ENCODE measurements around the gene DNM2.
"Not testable (repeated sequence)": the region's sequence is repeated elsewhere in the genome, so short reads cannot be mapped to it uniquely, and the experiment has no call there.

The DNM2 gene

DNA sequence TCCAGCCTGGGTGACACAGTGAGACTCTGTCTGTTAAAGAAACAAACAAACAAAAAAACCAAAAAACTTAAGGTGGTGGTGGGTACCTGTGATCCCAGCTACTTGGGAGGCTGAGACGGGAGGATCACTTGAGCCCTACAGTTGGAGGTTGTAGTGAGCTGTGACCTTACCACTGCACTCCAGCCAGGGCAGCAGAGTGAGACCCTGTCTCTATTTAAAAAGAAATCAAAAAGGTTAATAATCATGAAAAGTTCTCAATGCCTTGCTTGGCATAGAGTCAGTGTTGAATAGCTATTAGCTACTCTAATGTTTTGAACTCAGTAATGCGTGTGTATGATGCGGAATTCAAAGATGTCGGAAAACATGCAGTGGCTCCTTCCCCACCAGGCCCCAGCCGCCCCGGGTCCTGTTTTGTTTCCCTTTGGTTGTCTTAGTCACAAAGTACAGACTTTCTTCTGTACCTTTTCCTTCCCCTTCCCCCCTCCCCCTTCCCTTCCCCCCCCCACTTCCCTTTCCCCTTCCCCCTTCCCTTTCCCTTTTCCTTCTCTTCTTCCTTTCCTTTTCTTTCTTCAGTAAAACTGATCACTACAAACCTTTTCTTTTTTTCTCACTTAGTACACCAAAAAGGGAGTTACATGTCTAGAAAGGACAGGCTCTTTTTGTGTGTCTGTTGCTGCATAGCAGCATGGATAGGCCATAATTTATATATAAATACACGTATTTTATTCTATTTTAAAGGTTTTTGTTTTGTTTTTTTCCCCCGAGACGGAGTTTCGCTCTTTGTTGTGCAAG is 35.2 kb downstream of the DNM2 start:
- DNase-seq = no peak

DNA sequence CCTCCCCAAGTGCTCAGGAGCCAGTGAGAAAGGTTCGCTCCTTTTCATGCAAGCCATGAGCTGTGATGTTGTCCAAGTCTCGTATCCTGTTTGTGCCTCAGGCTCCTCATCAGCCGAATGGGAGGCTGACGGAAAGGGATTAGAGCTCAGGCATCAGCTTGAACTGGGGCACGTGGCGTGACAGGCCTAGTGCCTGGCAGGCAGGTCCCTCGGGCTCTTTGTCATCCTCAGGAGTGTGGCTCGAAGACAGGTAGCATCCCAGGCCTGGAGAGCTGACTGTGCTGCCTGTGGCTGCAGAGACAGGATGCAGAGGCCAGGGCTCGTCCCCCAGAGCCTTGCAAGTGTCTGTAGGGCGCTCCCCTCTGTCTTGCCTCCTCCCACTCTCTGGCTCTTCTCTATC is 38.5 kb downstream of the DNM2 start:
- no peak for DNase-seq

DNA sequence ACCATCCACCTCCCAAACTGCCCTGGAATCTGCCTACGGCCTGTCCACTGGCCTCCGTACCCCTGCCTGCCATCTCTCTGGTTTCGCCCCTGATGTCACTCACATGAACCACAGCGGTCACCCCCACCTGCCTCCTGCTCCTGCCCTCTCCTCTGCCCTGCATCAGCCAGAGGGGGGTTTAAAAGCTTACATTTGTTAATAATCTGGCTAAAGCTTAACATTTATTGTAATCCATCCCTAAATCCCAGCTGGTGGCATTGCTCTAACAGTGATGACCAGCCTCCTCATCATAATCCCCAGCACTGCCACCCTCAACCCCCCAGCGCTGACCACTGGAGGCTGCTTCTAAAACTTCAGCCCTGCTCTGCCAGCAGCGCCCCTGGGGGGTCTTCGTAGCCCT is 38.9 kb downstream of the DNM2 start:
- DNase-seq = no peak

DNA sequence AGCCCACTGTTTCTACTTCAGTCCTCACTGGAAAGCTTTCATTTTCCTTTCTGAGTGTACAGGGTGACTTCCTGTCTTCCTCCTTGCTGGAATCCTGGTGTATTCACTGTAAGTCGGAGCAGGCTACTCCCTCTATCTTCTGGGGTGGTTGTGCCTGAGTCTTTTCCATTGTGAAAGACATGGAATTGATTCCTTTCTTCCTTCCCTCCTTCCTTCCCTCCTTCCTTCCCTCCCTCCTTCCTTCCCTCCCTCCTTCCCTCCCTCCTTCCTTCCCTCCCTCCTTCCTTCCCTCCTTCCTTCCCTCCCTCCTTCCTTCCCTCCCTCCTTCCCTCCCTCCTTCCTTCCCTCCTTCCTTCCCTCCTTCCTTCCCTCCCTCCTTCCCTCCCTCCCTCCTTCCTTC is 40.2 kb downstream of the DNM2 start:
- DNase-seq = not testable (repeated sequence)

DNA sequence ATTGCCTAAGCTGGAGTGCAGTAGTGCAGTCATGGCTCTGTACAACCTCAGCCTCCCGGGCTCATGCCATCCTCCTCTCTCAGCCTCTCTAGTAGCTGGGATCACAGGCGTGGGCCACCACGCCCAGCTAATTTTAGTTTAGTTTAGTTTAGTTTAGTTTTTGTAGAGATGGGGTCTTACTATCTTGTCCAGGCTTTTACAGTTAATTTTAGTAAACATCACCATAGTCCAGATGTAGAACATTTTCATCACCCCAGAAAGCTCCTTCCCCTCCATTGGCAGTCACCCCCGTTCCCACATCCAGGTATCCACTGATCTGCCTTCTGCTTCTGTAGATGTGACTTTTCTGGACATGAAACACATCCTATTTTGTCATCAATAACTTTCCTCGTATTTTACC is 41.1 kb downstream of the DNM2 start:
- no peak for DNase-seq

- DNase-seq = peak in 3 of 5 experiments; percentile 14 to 37 (median 14)
Measured at GRCh38 chr19:10760273-10760944, 42.5 kb downstream of the DNM2 start.

GRCh38 chr19:10761443-10762250 is 43.8 kb downstream of the DNM2 start:
- no peak for DNase-seq

DNA sequence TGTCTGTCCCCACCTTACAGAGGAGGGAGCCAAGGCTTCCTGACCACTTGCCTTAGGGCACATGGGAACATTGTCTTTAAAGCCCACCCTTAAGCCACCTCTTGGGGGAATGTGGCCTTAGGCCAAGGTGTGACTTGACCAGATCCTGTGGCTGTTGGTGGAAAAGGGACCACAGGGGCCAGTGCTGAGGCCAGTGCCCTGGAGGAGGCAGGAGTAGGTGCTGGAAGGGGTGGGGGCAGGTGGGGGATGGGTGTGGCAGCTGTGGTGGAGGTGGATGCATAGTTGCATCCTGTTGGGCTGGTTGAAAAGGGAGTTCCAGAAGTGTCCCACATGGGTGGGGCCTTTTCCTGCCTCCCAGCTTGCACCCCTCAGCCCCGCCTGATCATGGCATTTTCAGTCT is 44.8 kb downstream of the DNM2 start:
- DNase-seq = peak in 2 of 5 experiments; percentile 24 to 60

GRCh38 chr19:10763411-10763810 is 45.5 kb downstream of the DNM2 start:
- no peak for DNase-seq

DNA sequence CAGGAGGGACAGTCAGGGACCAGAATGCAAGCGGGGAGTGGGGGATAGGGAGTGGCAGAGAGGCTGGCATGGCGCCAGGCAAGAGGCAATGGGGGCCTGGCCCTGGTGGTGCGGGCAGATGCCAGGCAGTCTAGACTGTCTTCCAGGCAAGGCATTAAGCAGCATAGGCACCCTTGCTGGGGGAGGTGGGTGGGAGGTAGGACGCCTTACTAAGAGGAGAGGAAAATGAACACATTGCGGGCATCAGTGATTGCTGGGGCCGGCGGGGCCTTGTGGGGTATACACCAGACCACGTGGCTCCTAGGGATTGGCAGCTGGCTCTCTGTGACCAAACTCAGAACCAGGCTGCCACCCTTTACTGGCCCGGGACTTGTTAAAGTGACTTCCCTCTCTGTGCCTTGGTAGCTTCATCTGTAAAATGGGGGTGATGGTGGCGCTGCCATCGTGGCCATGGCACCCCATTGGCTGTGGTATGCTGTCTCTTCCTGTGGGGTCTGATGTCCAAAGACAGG is 46.0 kb downstream of the DNM2 start:
- no peak for DNase-seq

GRCh38 chr19:10764340-10764894 is 46.5 kb downstream of the DNM2 start:
- no peak for DNase-seq

DNA sequence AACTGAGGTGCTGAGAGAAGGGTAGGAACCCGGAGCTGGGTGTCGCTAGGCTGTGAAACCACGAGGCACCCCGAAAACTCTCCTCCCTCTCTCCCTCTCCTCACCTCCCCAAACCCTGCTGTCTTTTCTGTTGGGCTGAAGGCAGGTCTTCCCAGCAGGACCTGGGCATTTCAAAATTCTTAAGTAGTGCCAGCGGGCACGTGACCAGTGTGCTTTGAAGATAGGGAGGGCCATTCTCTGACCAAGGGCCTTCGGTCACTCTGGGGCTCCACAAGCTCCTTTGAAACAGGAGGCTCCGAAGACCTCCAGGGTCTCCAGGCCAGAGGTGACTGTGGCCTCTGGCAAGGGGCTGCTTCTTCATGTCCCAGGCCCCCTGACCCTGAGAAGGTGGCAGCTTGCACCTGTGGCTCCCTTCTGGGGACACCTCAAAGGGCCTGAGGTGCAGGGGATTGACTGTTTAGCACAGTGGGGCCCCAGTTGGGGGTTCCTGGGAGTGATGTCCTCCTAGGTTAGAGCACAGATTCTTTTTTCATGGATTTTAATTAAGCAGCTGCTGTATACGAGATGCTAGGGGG is 48.3 kb downstream of the DNM2 start:
- DNase-seq = no peak

- no peak for DNase-seq
Measured at GRCh38 chr19:10766671-10767201, 48.9 kb downstream of the DNM2 start.

- no peak for DNase-seq
Measured at GRCh38 chr19:10767726-10768125, 49.8 kb downstream of the DNM2 start.

DNA sequence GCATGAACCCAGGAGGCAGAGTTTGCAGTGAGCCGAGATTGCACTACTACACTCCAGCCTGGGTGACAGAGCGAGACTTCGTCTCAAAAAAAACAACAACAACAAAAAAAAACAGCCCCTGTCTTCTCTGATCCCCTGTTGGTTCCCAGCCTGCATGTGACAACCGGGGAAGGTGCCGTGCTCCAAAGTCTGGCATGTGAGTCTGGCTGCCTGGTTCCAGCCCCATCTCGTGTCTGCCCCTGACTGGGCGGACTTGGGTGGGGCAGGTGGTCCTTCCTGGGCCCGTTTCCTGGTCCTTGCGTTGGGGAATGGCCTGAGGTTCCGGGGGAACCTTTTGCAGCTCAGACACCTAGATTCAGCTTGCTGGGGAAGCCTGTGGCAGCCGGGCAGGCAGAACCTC is 50.5 kb downstream of the DNM2 start:
- DNase-seq = no peak

DNA sequence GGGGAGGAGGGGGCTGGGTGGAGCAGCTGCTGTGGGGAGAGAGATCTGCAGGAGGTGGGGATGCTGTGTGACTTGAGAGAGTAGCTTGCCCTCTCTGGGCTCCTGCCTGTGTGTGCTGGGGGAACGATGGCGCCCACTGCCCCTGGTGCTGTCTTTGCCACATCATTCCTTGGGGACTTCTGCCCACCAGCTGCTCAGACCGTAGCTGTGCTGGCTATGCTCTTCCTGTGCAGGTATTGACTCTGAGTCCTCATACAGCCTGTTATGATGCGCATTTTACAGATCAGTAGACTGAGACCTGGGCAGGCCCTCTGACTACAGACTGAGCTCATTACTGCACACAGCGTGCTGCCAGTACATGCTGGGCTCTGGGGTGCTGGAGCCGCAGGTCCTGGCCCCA is 51.1 kb downstream of the DNM2 start:
- DNase-seq = no peak

DNA sequence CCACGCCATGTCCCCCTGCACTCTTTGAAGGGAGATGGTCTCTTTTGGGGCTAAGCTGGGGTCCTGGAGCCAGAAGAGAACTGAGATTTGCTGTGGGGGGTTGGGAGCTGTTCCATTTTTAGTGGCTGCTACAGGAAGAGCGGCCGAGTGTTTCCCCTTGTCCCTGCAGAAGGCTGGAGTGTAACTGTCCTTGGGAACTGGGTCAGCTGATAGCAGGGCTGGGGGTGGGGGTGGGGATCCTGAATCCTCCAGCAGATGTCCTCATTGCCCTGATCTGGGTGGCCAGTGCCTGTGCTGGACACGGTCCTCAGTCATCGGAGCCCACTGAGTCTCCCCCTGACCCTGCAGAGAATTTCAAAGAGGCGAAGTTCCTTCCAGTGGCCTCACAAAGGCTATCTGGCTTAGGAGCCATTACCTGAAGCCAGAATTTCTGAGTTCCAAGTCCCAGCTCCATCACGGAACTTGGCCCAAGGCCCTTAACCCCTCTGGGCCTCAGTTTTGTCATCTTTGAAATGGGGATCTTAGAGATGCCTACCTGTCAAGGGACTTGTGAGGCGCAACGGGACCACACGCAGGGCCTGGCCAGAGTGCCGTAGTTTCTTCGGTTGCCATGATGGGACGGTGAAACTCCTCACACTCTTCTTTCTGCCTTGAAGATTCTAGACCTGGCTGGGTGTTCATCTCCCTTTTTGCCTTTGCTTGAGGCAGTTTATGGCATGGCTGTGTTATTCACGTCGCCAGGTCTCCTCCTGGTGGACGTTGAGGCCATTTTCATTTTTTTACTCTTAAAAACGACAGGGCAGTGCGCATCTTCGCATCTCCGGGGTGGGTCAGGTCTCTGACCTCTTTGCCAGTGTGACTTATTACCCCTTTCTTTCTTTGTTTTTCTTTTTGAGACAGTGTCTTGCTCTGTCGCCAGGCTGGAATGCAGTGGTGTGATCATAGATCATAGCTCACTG is 51.9 kb downstream of the DNM2 start:
- peak in 1 of 5 experiments; percentile 30 for DNase-seq

DNA sequence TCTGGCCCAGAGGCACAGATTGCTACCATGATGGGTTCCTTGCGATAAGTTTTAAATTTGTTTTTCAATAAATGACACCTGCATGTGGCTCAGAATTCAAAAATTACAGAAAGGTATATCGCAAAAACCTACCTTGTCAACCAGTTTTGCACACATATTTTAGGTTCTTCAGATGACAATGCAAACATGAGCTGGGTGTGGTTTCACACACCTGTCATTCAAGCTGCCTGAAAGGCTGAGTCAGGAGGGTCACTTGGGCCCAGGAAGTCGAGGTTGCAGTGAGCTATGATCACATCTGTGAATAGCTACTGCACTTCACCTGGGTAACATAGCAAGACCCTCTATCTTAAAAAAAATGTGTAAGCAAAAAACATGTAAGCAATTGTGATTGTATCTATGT is 56.1 kb downstream of the DNM2 start:
- DNase-seq = peak in 1 of 5 experiments; percentile 37

DNA sequence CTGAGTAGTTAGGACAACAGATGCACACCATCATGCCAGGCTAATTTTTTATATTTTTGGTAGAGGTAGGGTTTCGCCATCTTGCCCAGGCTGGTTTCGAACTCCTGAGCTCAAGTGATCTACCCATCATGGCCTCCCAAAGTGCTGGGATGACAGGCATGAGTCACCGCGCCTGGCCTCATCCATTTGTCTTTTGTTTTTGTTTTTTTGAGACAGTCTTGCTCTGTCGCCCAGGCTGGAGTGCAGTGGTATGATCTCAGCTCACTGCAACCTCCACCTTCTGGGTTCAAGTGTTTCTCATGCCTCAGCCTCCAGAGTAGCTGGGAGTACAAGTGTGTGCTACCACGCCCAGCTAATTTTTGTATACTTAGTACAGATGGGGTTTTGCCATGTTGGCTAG is 57.0 kb downstream of the DNM2 start:
- DNase-seq = no peak

- DNase-seq = no peak
Measured at GRCh38 chr19:10776900-10777650, 59.2 kb downstream of the DNM2 start.
